GM13977 (cell line): ENCODE data around the gene CDC42SE2.
A peak's percentile ranks its signal among the peaks of the same experiment; 100 is the strongest.
"Not testable (repeated sequence)": the region's sequence is repeated elsewhere in the genome, so short reads cannot be mapped to it uniquely, and the experiment has no call there.

Experiments
- DNase-seq: peaks from one replicate; pipeline ENCODE4 v3.0.0; 2012; ENCODE audit warnings: low spot score
- in situ Hi-C: fragments of 300-500 bp; cut with MboI; formaldehyde crosslinking; loops from one replicate; pipeline ENCODE4 v1.12.0; 2022; ENCODE audit warnings: low sequenced_read_pairs, low pct_unique_long_range_greater_than_20kb, mixed read lengths, inconsistent platforms; ENCODE audit not compliant: unreplicated experiment
- TF ChIP-seq, protein P1 (sequence below): IDR thresholded peaks from 2 replicates; pipeline ENCODE4 v1.5.1; 2012; ENCODE audit warnings: mild to moderate bottlenecking, control low read depth; ENCODE audit not compliant: insufficient read depth; ENCODE audit errors: extremely low read depth, missing control alignments

Gene CDC42SE2

DNA sequence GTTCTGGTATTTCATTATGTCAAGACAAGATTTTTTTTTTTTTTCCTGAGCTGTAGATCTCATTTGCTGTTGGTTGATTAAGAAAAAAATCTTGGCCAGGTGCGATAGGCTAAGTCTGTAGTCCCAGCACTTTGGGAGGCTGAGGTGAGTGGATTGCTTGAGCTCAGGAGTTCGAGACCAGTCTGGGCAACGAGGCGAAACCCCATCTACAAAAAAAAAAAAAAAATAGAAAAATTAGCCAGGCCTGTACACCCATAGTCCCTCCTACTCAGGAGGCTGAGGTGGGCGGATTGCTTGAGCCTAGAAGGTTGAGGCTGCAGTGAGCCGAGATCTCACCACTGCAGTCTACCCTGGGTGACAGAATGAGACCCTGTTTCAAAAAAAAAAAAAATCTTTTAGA is 12.2 kb downstream of the CDC42SE2 start:
- in situ Hi-C loops, result no loop called here
- TF ChIP-seq, protein P1, sequence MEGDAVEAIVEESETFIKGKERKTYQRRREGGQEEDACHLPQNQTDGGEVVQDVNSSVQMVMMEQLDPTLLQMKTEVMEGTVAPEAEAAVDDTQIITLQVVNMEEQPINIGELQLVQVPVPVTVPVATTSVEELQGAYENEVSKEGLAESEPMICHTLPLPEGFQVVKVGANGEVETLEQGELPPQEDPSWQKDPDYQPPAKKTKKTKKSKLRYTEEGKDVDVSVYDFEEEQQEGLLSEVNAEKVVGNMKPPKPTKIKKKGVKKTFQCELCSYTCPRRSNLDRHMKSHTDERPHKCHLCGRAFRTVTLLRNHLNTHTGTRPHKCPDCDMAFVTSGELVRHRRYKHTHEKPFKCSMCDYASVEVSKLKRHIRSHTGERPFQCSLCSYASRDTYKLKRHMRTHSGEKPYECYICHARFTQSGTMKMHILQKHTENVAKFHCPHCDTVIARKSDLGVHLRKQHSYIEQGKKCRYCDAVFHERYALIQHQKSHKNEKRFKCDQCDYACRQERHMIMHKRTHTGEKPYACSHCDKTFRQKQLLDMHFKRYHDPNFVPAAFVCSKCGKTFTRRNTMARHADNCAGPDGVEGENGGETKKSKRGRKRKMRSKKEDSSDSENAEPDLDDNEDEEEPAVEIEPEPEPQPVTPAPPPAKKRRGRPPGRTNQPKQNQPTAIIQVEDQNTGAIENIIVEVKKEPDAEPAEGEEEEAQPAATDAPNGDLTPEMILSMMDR, result no peak
- no peak for DNase-seq

DNA sequence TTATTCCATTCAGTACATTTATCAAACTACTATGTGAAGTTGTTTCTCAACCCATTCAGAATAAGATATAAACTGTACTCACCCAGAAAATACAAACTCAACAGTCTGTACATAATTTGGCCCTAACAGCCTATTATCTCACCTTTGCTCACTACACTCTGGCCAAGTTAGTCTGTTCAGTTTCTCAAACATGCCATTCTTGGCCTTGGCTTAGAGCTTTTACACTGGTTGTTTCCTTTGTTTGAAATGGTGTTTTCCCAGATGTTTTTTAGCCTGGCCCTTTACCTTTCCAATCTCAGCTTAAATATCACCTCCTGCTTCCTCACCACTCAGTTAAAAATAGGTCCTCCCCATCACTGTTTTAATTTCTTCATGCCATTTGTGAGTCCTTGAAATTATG is 13.6 kb downstream of the CDC42SE2 start:
- TF ChIP-seq, protein P1, result no peak
- in situ Hi-C loops, result no loop called here
- no peak for DNase-seq

DNA sequence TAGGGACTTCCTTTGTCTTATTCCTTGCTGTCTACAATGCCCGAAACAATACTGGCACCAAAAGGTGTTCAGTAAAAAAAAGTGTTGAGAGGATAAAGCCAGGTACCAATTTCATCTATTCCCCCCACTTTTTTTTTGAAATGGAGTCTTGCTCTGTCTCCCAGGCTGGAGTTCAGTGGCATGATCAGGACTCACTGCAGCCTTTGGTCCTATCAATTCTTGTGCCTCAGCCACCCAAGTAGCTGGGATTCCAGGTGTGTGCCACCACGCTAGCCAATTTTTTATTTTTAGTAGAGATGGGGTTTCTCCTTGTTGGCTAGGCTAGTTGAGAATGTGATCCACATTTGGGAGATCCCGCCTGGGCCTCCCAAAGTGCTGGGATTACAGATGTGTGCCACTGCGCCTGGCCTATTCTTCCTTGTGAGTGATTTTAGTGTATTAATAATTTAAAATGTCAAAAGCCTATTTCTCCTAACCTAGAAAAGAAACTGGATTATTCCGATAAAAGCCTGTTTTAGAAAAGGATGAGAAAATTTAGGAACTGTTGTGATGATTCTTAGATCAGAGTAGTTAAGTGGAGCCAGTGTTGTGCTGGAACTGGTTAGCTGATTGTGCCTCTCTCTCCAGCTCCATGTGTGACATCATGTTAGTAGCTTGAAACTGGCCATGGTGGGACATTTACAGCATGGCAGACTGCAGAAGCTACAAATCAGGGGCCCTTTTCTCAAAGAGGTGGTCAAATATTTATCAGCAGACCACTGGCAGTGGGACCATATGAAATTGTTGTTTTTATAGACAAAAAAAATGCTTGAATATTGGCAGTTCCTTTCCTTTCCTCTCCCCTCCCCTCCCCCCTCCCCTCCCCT is 14.3 kb downstream of the CDC42SE2 start:
- in situ Hi-C loops, result no loop called here
- TF ChIP-seq, protein P1, result no peak
- DNase-seq, result no peak

DNA sequence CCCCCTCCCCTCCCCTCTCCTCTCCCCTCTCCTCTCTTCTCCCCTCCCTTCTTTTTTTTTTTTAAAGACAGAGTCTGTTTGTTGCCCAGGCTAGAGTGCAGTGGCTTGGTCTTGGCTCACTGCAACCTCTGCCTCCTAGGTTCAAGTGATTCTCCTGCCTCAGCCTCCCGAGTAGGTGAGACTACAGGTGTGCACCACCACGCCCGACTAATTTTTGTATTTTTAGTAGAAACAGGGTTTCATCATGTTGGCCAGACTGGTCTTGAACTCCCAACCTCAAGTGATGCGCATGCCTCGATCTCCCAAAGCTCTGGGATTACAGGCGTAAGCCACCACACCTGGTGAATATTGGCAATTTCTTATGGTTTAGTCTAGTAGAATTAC is 14.9 kb downstream of the CDC42SE2 start:
- DNase-seq, in situ Hi-C loops: not testable (repeated sequence)

DNA sequence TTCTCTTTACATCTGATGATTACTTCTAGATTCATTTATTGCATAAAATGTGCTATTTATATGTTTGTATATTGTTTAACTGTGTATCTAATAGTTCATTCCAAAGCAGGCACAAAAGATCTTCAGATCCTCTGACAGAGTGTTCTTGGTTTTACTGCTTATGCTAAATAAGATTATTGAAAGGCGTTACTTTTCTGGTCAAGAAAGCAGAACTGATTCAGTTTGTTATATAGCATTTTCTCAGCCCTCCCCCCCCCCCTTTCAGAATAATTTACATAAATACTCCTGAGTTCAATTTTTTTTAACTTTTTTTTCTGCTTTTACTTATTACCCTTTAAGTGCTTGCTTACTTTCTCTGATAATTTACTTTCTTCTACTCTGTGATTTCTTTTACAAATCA is 15.4 kb downstream of the CDC42SE2 start:
- TF ChIP-seq, protein P1, result no peak
- peak; percentile 49 for DNase-seq
- in situ Hi-C loops, result no loop called here

DNA sequence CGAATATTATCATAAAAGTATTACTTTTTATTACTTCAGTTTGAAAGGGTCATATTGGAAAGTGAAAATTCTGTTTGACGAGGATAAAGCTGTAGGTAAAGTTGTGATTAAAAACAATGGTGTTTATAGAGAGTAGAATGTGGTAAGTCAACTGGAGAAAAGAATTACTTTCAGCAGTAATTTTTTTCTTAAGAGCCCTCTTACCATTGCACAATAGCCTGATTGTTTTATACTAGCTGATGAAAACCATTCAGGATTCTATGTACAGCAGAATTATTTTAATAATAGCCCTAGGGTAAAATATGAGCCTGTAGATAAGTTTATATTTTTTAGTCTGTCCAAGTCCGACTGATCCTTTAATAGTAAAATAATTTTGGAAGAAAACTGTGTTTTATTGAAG is 16.6 kb downstream of the CDC42SE2 start:
- TF ChIP-seq, protein P1, result no peak
- in situ Hi-C loops, result loop anchor here (10.0 kb wide), 1 partner anchor 104 kb away; no protein-coding TSS in a partner anchor
- no peak for DNase-seq

DNA sequence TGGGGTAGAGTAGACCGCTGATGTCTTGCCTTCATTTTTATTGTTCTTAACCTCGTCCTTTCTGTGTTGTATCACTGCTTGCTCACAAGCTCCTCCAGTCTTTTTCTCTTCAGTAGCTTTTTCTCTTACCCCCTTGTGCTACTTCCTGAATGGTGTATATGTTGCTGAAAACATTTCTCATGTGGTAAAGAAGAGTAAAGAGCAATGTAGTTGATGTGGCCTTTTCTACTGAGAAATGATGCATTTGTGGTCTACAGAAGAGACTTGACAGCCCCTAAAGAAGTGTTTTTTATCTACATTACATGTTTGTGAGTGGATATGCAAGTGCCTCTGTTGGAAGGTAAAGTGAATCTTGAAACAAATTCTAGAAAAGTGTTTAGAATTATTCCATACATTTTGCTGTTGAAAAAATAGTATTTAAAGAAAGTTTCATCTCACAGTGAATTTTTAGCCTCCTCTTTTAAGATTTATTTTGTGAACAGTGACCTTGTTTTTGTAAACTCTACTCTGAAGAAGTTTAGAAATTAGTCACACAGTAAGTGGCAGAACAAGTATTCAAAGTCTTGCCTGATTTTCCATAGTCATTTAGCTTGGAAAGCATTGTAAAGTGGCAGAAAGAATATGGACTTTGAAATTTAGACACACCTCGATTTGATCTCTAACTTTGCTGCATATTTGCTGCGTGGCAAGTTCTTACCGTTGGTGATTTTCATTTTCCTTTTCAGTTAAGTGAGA is 17.4 kb downstream of the CDC42SE2 start:
- DNase-seq, result peak; percentile 50
- in situ Hi-C loops, result loop anchor here (10.0 kb wide), 1 partner anchor 104 kb away; no protein-coding TSS in a partner anchor
- TF ChIP-seq, protein P1, result no peak
